Measurements from ENCODE around the gene INSR.
A peak's percentile ranks its signal among the peaks of the same experiment; 100 is the strongest.

The INSR gene

GRCh38 chr19:7294558-7295212, 471 bp upstream of the INSR start:
- peak; percentile 43 for DNase-seq

DNA sequence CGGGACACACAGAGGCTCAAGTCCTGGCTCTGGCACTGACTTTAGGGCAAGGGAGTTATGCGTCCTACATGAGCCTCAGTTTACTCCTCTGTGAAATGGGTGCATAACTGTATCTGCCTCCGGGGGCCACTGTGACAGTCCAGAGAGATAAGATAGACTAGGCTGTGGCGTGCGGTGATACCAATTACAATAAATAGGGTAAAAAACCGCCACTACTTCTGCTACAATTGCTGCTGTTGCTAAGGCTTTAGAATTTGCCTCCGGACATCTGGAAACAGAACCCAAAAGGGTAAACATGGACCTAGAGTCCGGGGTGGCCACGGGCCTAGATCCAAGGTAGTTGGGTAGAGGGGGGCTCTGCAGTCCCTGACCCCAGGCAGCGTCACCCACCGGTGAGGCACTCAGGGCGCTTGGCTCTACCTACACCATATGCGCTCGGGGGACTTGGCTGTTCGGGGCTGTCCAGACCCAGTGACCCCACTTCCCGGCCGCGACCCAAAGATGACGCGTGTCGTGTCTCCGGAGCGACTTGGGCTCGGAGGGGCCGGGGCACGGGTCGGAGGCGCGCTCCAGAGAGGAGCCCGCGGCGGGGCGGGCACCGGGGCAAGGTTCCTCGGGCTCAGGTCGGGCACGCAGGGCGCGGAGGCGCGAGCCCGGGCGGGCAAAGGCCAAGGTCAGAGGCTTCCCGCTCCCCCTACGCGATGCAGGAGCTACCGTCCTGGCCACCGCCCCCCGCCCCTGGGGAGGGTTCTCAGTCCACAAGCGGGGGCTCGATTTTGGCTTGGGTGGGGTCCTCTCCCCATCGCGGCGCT, 1.1 kb downstream of the INSR start:
- DNase-seq: no peak

- DNase-seq: no peak
Observed at GRCh38 chr19:7292352-7292949, 1.8 kb downstream of the INSR start.

GRCh38 chr19:7288977-7289376, 5.2 kb downstream of the INSR start:
- no peak for DNase-seq

DNA sequence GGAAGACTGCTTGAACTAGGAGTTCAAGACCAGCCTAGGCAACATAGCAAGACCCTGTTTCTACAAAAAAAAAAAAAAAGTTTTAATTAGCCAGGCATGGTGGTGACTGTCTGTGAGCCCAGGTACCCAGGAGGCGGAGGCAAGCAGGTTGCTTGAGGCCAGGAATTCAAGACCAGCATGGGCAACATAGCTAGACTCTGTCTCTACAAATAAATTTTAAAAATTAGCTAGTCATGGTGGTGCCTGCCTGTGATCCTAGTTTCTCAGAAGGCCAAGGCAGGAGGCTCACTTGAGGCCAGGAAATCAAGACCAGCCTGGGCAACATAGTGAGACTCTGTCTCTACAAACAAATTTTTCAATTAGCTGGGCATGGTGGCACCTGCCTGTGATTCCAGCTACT, 6.1 kb downstream of the INSR start:
- no peak for DNase-seq

DNA sequence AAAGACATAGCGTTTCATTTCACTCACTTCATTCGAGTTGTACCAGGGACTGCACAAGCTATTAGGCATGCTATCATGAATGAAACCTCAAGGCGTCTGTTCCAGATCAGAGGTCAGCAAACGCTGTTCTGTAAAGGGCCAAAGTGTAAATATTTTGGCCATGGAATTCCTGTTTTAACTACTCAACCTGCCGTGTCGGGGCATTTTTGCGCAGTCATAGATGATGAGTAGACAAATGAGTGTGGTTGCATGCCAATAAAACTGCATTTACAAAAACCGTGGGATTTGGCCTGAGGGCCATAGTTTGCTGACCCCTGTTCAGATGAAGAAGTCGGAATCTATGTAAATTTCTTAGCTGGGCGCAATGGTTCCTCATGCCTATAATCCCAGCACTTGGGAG, 6.5 kb downstream of the INSR start:
- DNase-seq: no peak

DNA sequence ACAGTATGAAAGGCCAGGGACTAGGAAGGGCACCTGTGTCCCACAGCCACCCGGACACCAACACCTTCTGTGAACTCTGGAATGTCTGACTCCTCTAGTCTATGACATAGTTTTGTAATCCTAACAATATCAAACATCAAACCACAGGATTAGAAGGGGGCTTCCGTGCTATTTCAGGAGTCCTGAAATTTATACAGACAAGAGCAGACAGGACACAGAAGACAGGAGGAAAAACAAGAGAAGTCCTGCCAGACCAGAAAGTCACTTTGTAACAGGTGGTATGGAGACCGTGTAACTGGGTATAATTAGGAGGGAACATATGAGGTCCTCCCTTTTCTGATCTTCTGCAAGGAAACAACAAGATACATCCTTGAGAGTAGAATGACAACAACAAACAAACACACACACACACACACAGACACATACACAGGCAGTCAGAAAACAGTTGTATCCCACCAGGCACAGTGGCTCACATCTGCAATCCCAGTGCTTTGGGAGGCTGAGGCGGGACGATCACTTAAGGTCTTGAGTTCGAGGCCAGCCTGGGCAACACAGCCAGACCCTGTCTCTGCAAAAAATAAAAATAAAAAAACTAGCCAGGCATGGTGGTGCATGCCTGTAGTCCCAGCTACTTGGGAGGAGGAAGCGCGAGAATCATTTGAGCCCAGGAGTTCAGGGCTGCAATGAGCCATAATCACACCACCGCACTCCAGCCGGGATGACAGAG, 13.1 kb downstream of the INSR start:
- no peak for DNase-seq

DNA sequence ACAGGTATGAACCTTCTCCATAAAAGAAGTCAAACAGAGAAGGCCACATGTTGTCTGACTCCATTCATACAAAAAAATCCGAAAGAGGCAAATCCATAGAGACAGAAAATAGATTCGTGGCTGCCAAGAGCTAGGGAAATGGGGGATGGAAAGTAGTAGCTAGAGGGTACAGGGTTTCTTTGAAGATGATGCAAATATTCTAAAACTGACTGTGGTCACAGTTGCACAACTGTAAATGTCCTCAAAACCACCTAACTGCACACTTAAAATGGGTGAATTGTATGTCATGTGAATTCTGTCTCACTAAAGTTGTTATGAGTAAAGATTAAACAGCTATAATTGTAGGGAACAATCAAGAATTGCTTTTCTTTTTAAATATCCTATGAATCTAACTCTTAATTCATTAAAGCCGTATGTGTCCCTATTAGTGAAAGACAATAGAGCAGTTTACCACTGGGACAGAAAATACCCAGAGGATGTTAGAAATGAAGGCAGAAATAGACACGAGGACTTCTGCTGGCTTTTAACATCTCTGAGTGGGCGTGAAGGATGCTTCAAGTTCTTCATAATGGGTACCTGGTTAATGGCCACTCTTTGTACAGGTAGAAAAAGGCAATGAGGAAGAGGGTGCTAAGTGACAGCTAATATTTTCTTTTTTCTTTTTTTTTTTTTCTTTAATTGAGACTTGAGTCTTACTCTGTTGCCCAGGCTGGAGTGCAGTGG, 21.2 kb downstream of the INSR start:
- no peak for DNase-seq

DNA sequence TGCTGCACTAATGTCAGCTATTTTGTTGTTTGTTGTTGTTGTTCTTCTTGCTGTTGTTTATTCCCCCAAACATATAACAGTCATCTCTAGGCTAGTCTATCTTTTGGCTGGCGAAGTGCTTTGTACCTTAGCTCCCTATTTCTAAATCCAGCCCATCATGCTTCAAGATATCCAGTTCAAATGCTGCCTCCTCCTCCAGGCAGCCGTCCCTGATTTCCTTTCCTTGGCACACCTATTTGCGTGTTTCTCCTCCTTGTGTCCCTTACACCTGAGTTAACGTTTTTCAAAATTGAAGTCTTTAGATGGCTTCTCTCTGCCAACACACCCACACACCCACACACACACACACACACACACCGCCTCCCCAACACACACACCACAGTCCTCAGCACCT, 25.5 kb downstream of the INSR start:
- DNase-seq: no peak

GRCh38 chr19:7267792-7268704, 26.2 kb downstream of the INSR start:
- DNase-seq: no peak

DNA sequence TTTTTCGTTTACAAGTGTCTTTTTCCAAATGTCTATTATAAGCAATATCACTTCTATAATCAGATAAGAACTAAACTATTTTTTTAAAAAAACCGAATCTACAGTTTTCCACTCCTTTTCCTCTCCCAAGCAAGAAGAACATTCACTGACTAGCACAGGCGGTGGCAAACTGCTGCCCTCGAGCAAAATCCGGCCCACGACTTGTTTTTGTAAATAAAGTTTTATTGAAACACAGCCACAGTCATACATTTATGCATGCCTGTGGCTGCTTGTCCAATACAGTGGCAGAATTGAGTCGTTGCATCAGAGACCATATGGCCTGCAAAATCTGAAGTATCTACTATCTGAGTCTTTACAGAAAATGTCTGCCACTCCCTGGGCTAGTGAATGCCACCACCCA, 27.4 kb downstream of the INSR start:
- no peak for DNase-seq

GRCh38 chr19:7265963-7266362, 28.3 kb downstream of the INSR start:
- no peak for DNase-seq

DNA sequence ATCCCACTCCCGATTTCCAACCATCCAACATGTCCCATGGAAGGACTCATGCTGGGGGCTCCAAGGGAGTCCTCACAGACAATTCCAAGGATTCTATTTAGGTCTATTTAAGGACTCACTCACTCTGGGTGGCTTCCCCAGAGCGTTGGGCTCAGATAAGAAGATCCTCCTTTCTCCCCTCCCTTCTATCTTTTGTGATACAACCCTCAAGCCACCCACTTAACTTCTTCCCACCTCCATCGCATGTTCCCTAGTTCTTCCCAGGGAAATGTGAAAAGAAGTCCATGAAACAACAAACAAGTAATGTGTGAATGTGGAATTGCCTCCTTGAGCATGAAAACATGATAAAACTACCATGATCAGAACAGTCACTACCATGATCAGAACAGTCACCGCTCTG, 29.4 kb downstream of the INSR start:
- no peak for DNase-seq

GRCh38 chr19:7263521-7263920, 30.7 kb downstream of the INSR start:
- DNase-seq: no peak

DNA sequence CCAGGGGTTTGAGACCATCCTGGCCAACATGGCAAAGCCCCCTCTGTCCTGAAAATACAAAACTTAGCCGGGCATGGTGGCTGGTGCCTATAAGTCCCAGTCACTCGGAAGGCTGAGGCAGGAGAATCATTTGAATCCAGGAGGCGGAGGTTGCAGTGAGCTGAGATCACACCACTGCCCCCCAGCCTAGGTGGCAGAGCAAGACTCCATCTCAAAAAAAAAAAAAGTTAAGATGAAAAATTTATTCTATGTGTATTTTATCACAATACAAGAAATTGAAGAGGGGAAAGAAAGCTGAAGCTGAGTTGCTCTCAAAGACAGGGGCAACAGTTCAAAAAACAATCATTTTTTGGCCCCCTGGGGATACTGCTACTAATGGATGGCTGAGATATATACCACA, 31.1 kb downstream of the INSR start:
- DNase-seq: no peak

- DNase-seq: no peak
Observed at GRCh38 chr19:7262470-7262869, 31.7 kb downstream of the INSR start.

DNA sequence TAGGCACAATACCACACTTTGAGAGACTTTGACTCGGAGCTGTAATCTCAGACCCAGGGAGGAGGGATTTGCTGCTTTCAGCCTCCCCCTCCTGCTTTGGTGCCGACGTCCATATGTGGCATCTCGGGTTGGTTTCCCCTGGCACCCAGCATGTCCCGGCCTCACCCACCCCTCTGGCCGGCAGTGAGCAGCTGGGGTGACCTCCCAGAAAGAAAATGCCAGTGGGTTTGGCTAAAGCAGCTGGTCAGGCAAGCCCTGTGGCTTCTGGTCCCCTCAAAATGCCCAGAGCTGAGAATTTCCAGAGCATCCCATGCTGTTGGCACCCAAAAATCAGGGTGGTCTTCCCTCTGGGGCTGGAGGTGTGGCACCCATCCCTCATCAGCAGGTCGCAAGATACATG, 34.1 kb downstream of the INSR start:
- DNase-seq: no peak

GRCh38 chr19:7258840-7259395, 35.3 kb downstream of the INSR start:
- no peak for DNase-seq

DNA sequence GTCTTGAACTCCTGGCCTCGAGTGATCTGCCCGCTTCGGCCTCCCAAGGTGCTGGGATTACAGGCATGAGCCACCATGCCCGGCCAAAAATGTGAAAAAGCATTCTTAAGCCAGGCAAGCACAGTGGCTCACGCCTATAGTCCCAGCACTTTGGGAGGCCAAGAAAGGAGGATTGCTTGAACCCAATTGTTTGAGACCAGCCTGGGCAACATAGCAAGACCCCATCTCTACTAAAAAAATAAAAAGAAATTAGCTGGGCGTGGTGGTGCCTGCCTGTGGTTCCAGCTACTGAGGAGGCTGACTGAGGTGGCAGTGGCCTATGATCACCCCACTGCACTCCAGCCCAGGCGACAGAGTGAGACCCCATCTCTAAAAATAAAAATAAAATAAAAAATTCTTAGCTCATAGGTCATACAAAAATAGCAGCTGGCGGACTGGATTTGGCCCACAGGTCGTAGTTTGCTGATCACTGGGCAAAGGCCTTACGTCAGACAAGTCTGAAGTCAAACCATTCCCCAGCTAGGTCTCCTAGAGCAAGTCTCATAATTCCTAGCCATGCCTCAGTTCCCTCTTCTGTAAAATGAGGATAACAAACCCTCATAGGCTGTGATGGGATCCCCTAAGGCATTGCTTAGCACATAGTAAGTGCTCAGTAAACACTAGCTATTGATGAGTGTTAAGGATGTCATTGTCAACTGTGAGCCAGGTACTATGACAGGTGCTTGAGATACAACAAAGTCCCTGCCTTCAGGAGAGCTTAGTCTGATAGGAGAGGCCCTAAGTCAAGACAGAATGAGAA, 36.0 kb downstream of the INSR start:
- no peak for DNase-seq

Measured in NCI-H1092 (cell line).